GM12892 (cell line): Measurements from ENCODE around the gene NRG4.
"Not testable (repeated sequence)": the region's sequence is repeated elsewhere in the genome, so short reads cannot be mapped to it uniquely, and the experiment has no call there.

Experiments
- DNase-seq: peaks from one replicate; pipeline ENCODE4 v3.0.0; 2011; ENCODE audit not compliant: insufficient read length
- FAIRE-seq: peaks from 2 replicates; lab custom pipeline; 2011; peaks lifted over from hg19 to GRCh38; lab: Jason Lieb, UNC
- POLR2A ChIP-seq: IDR thresholded peaks from 2 replicates; pipeline ENCODE4 v1.6.1; 2011; ENCODE audit warnings: low read depth, low read length, control low read depth
- POLR2AphosphoS5 ChIP-seq: IDR thresholded peaks from 2 replicates; pipeline ENCODE4 v1.6.1; 2011; ENCODE audit warnings: low read depth, low read length, control low read depth
- TAF1 ChIP-seq: IDR thresholded peaks from 2 replicates; pipeline ENCODE4 v1.6.1; 2011; ENCODE audit warnings: low read depth, mild to moderate bottlenecking, control low read depth, low read length, borderline replicate concordance

NRG4 gene

GRCh38 chr15:76034111-76034510 is 21.9 kb upstream of the NRG4 start:
- DNase-seq (no peak), FAIRE-seq (no peak)
- TF ChIP-seq TAF1: no peak

DNA sequence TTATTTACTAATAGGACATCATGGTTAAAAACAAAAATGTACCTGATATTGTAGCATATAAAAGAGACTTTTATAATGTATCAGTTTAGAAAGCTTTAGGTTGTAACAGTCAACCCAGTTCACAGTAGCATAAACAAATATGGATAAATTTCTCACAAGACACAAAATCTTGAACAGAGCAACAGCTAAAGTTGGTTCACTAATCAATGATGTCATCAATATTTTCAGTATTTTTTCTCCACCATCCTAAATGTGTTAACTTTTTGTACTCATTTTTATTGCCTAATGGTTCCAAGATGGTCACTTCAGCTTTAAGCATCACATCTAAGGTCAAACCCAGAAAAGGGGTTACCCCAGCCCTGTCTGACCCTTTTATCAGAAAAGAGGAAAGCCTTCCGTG is 21.2 kb upstream of the NRG4 start:
- no peak for FAIRE-seq
- DNase-seq: no peak
- TF ChIP-seq POLR2A (no peak), TAF1 (no peak), POLR2AphosphoS5 (no peak)

- FAIRE-seq: no peak
- no peak for DNase-seq
- TF ChIP-seq POLR2AphosphoS5 (no peak), POLR2A (no peak), TAF1 (no peak)
These were observed 19.8 kb upstream of the NRG4 start for GRCh38 chr15:76032046-76032445.

DNA sequence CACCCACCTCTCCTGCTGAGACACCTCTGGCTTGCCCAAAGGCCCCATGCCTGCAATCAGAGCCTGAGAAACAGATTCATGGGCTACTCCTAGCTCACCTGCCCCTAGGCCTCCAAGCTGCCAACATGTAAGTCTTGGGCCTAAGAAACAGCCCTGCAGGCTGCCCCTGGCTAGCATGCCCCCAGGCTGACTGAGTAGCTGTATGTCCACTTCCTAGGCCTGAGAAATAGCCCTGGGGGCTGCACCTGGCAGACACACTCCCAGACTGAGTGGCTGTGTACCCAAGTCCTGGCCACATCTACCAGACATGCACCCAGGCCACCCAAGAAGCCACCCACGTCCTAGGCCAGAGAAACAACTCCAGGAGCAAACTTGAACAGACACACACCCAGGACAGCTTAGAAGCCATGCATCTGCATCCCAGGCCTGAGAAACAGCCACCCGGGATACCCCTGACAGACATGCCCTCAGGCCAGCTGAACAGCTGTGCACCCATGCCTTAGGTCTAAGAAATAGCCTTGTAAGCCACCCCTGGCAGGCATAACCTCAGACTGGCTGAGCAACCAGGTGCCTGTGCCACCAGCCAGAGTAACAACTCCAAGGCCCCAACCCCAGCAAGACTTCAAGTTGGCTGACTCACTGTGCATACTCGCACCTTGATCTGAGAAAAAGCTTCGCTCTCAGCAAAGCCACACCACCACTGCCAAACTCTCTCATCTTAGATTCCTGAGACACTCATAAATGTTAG is 12.0 kb upstream of the NRG4 start:
- DNase-seq (no peak), FAIRE-seq (no peak)
- no peak for TF ChIP-seq POLR2AphosphoS5
- TF ChIP-seq POLR2A: no peak
- no peak for TF ChIP-seq TAF1

DNA sequence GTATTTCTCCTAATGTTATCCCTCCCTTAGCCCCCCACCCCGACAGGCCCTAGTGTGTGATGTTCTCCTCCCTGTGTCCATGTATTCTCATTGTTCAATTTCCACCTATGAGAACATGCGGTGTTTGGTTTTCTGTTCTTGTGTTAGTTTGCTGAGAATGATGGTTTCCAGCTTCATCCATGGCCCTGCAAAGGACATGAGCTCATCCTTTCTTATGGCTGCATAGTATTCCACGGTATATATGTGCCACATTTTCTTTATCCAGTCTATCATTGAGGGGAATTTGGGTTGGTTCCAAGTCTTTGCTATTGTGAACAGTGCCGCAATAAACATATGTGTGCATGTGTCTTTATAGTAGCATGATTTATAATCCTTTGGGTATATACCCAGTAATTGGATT is 1.2 kb upstream of the NRG4 start:
- FAIRE-seq, DNase-seq: not testable (repeated sequence)

GRCh38 chr15:76010613-76011012 is 1.6 kb downstream of the NRG4 start:
- FAIRE-seq: no peak
- no peak for TF ChIP-seq POLR2AphosphoS5
- no peak for TF ChIP-seq TAF1
- TF ChIP-seq POLR2A: no peak
- DNase-seq: no peak

GRCh38 chr15:76006136-76006778 is 6.0 kb downstream of the NRG4 start:
- DNase-seq (no peak), FAIRE-seq (no peak)

GRCh38 chr15:76003364-76003763 is 8.9 kb downstream of the NRG4 start:
- TF ChIP-seq POLR2A (no peak), POLR2AphosphoS5 (no peak), TAF1 (no peak)
- no peak for FAIRE-seq
- DNase-seq: no peak

More at GRCh38 chr15:76006136-76006778, 6.0 kb downstream of the NRG4 start:
- TF ChIP-seq TAF1 (no peak), POLR2AphosphoS5 (no peak), POLR2A (no peak)

DNA sequence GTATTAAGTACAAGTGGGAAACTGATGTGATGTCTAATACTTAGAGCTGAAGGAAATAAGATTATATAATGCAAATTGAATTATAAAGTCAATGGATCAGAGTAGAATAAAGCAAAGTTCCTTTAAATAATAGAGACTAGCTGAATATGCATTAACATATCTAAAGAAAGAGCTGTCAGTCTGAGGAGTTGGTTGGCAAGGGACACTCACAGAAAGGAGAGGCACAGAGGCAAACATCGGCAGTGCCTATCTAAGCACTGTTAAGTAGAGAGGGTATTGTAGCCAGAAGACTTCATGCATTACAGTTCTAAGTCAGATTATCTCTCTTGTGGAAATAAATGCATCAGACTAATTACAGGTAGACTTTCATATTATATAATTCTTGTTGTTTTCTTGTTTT is 16.6 kb downstream of the NRG4 start:
- DNase-seq: no peak
- no peak for TF ChIP-seq POLR2AphosphoS5
- FAIRE-seq: no peak

DNA sequence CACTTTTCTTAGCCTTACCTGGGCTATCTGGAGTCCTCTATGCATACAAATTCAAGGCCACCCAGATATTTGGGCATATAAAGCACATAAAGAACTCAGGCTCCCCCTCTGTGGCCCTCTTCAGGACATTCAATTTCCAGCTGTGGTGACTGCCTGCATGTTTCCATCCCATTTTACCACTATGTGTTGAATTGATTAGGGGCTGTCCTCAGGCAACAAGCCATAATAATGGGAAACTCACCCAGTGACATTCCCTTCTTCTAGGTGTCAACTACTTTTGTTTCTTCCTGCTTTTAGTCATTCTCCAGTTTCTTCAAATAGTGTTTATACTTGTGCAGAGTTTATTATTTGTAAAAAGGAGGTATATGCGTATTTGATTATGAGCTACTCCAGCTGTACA is 18.0 kb downstream of the NRG4 start:
- DNase-seq: no peak
- FAIRE-seq: no peak
- TF ChIP-seq TAF1 (no peak), POLR2AphosphoS5 (no peak), POLR2A (no peak)

DNA sequence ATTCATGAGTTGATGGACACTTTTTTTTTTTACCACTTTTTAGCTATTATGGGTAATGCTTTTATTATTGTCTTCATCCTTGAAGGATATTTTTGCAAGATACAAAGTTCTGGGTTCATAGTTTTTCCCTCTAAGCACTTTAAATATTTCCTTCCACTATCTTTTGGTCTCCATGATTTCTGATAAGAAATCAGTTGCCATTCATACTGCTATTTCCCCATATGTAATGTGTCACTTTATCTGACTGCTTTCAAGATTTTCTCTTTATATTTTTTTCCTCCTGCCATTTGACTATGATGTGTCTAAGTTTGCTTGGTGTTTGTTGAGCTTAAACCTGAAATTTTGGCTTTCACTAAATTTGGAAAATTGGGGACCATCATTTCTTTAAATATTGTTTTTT is 19.3 kb downstream of the NRG4 start:
- FAIRE-seq: no peak
- no peak for DNase-seq
- TF ChIP-seq POLR2AphosphoS5 (no peak), TAF1 (no peak), POLR2A (no peak)

GRCh38 chr15:75989875-75990274 is 22.3 kb downstream of the NRG4 start:
- DNase-seq (no peak), FAIRE-seq (no peak)
- TF ChIP-seq TAF1 (no peak), POLR2A (no peak), POLR2AphosphoS5 (no peak)
